IgD-negative memory B cell (primary cell): ENCODE measurements around the gene RBMS3. TPM values are rescaled to one million over a fixed set of nuclear protein-coding genes. Genes with fewer than 3 reads are reported as not detected.

Source experiments
- H3K27ac Mint-ChIP-seq, 3 donors: one replicate each; pipeline ENCODE4 v1.8.0; 2020 to 2022; ENCODE audit warnings: mild to moderate bottlenecking in 3 of 3, mixed read lengths in 3 of 3, moderate library complexity in 1 of 3
- H3K27me3 Mint-ChIP-seq: one replicate; pipeline ENCODE4 v1.8.0; 2021; ENCODE audit warnings: mixed read lengths
- H3K36me3 Mint-ChIP-seq: one replicate; pipeline ENCODE4 v1.8.0; 2020; ENCODE audit warnings: mild to moderate bottlenecking, mixed read lengths
- H3K4me1 Mint-ChIP-seq, 3 donors: one replicate each; pipeline ENCODE4 v1.8.0; 2020 to 2022; ENCODE audit warnings: mixed read lengths in 3 of 3, mild to moderate bottlenecking in 1 of 3
- H3K4me3 Mint-ChIP-seq, 4 donors: one replicate each; pipeline ENCODE4 v1.8.0; 2020 to 2022; ENCODE audit warnings: mild to moderate bottlenecking in 4 of 4, mixed read lengths in 4 of 4, moderate library complexity in 3 of 4
- H3K9me3 Mint-ChIP-seq, 3 donors: one replicate each; pipeline ENCODE4 v1.8.0; 2020 to 2021; ENCODE audit warnings: mixed read lengths in 3 of 3, mild to moderate bottlenecking in 1 of 3
- polyA plus RNA-seq: library from polyadenylated mRNA; unstranded; fragments of 300-500 nt; fragmentation: Illumina TruSeq; gene quantifications from one replicate; pipeline ENCODE4 v1.2.3, GENCODE V29; 2021

The RBMS3 gene
- polyA plus RNA-seq, 1 donor from 2014 or later = not detected

GRCh38 chr3:29585368-29585767 is 304.5 kb downstream of the RBMS3 start:
- no peaks in the 10 kb centered on the region for H3K27me3 Mint-ChIP-seq
- no peak overlapping the region for H3K27ac Mint-ChIP-seq
- H3K36me3 Mint-ChIP-seq = no peaks in the 10 kb centered on the region
- H3K9me3 Mint-ChIP-seq = peaks cover 0 to 5% (median 0%) of the 10 kb centered on the region in 3 donors
- H3K4me3 Mint-ChIP-seq = no peak overlapping the region
- H3K4me1 Mint-ChIP-seq = no peaks in the 10 kb centered on the region

GRCh38 chr3:29587340-29587739 is 306.5 kb downstream of the RBMS3 start:
- Mint-ChIP-seq H3K4me1 (no peaks in the 10 kb centered on the region), H3K27ac (no peak overlapping the region), H3K4me3 (no peak overlapping the region), H3K36me3 (no peaks in the 10 kb centered on the region), H3K9me3 (peaks cover 0 to 5% (median 4%) of the 10 kb centered on the region in 3 donors), H3K27me3 (no peaks in the 10 kb centered on the region)

GRCh38 chr3:29590012-29590411 is 309.1 kb downstream of the RBMS3 start:
- H3K27me3 Mint-ChIP-seq = no peaks in the 10 kb centered on the region
- H3K4me1 Mint-ChIP-seq = no peaks in the 10 kb centered on the region
- no peak overlapping the region for H3K27ac Mint-ChIP-seq
- H3K9me3 Mint-ChIP-seq = peaks cover 0 to 5% (median 4%) of the 10 kb centered on the region in 3 donors
- H3K36me3 Mint-ChIP-seq = no peaks in the 10 kb centered on the region
- no peak overlapping the region for H3K4me3 Mint-ChIP-seq

- Mint-ChIP-seq H3K4me3 (no peak overlapping the region), H3K36me3 (no peaks in the 10 kb centered on the region), H3K27ac (no peak overlapping the region), H3K9me3 (peaks cover 0 to 5% (median 4%) of the 10 kb centered on the region in 3 donors), H3K27me3 (no peaks in the 10 kb centered on the region), H3K4me1 (no peaks in the 10 kb centered on the region)
Measured at GRCh38 chr3:29590461-29590860, 309.6 kb downstream of the RBMS3 start.

- H3K9me3 Mint-ChIP-seq = peaks cover 0 to 5% (median 4%) of the 10 kb centered on the region in 3 donors
- no peaks in the 10 kb centered on the region for H3K27me3 Mint-ChIP-seq
- H3K4me3 Mint-ChIP-seq = no peak overlapping the region
- H3K4me1 Mint-ChIP-seq = no peaks in the 10 kb centered on the region
- no peak overlapping the region for H3K27ac Mint-ChIP-seq
- no peaks in the 10 kb centered on the region for H3K36me3 Mint-ChIP-seq
Measured at GRCh38 chr3:29591579-29591978, 310.7 kb downstream of the RBMS3 start.

GRCh38 chr3:29593802-29594201 is 312.9 kb downstream of the RBMS3 start:
- H3K27me3 Mint-ChIP-seq = no peaks in the 10 kb centered on the region
- no peaks in the 10 kb centered on the region for H3K36me3 Mint-ChIP-seq
- no peak overlapping the region for H3K27ac Mint-ChIP-seq
- H3K9me3 Mint-ChIP-seq = peaks cover 0 to 5% (median 5%) of the 10 kb centered on the region in 3 donors
- H3K4me3 Mint-ChIP-seq = no peak overlapping the region
- no peaks in the 10 kb centered on the region for H3K4me1 Mint-ChIP-seq

- no peaks in the 10 kb centered on the region for H3K36me3 Mint-ChIP-seq
- H3K27ac Mint-ChIP-seq = no peak overlapping the region
- H3K4me1 Mint-ChIP-seq = no peaks in the 10 kb centered on the region
- H3K9me3 Mint-ChIP-seq = peaks cover 0 to 7% (median under 1%) of the 10 kb centered on the region in 3 donors
- no peaks in the 10 kb centered on the region for H3K27me3 Mint-ChIP-seq
- H3K4me3 Mint-ChIP-seq = no peak overlapping the region
Measured at GRCh38 chr3:29594261-29594660, 313.4 kb downstream of the RBMS3 start.

- Mint-ChIP-seq H3K27me3 (no peaks in the 10 kb centered on the region), H3K27ac (no peak overlapping the region)
Measured at GRCh38 chr3:29597376-29598008, 316.6 kb downstream of the RBMS3 start.

GRCh38 chr3:29601861-29602585 is 321.2 kb downstream of the RBMS3 start:
- Mint-ChIP-seq H3K4me1 (no peaks in the 10 kb centered on the region), H3K4me3 (no peak overlapping the region), H3K36me3 (no peaks in the 10 kb centered on the region), H3K9me3 (peaks cover 2 to 4% (median 3%) of the 10 kb centered on the region in 3 donors), H3K27ac (no peak overlapping the region), H3K27me3 (no peaks in the 10 kb centered on the region)

More at GRCh38 chr3:29597376-29598008, 316.6 kb downstream of the RBMS3 start:
- Mint-ChIP-seq H3K36me3 (no peaks in the 10 kb centered on the region), H3K9me3 (peaks cover 0 to 3% (median 0%) of the 10 kb centered on the region in 3 donors), H3K4me1 (no peaks in the 10 kb centered on the region), H3K4me3 (no peak overlapping the region)

GRCh38 chr3:29605845-29606244 is 325.0 kb downstream of the RBMS3 start:
- Mint-ChIP-seq H3K4me1 (no peaks in the 10 kb centered on the region), H3K36me3 (no peaks in the 10 kb centered on the region), H3K27me3 (no peaks in the 10 kb centered on the region), H3K9me3 (peaks cover 0 to 4% (median 2%) of the 10 kb centered on the region in 3 donors), H3K4me3 (no peak overlapping the region), H3K27ac (no peak overlapping the region)

GRCh38 chr3:29606416-29606815 is 325.5 kb downstream of the RBMS3 start:
- H3K27ac Mint-ChIP-seq = no peak overlapping the region
- H3K27me3 Mint-ChIP-seq = no peaks in the 10 kb centered on the region
- no peak overlapping the region for H3K4me3 Mint-ChIP-seq
- no peaks in the 10 kb centered on the region for H3K4me1 Mint-ChIP-seq
- peaks cover 0 to 6% (median 2%) of the 10 kb centered on the region in 3 donors for H3K9me3 Mint-ChIP-seq
- H3K36me3 Mint-ChIP-seq = no peaks in the 10 kb centered on the region

- no peaks in the 10 kb centered on the region for H3K4me1 Mint-ChIP-seq
- H3K27ac Mint-ChIP-seq = no peak overlapping the region
- no peak overlapping the region for H3K4me3 Mint-ChIP-seq
- H3K9me3 Mint-ChIP-seq = peaks cover 0 to 6% (median 2%) of the 10 kb centered on the region in 3 donors
- H3K27me3 Mint-ChIP-seq = no peaks in the 10 kb centered on the region
- no peaks in the 10 kb centered on the region for H3K36me3 Mint-ChIP-seq
Measured at GRCh38 chr3:29608414-29609327, 327.8 kb downstream of the RBMS3 start.

- Mint-ChIP-seq H3K4me1 (no peaks in the 10 kb centered on the region), H3K27me3 (no peaks in the 10 kb centered on the region), H3K27ac (no peak overlapping the region), H3K36me3 (no peaks in the 10 kb centered on the region), H3K9me3 (peaks cover 0 to 6% (median 2%) of the 10 kb centered on the region in 3 donors), H3K4me3 (no peak overlapping the region)
Measured at GRCh38 chr3:29609328-29609811, 328.5 kb downstream of the RBMS3 start.

- Mint-ChIP-seq H3K4me1 (peaks cover 0 to 1% (median 0%) of the 10 kb centered on the region in 3 donors), H3K9me3 (peaks cover 0 to 2% (median 0%) of the 10 kb centered on the region in 3 donors), H3K36me3 (no peaks in the 10 kb centered on the region), H3K4me3 (no peak overlapping the region), H3K27me3 (no peaks in the 10 kb centered on the region), H3K27ac (no peak overlapping the region)
Measured at GRCh38 chr3:29610781-29611180, 329.9 kb downstream of the RBMS3 start.

- no peaks in the 10 kb centered on the region for H3K36me3 Mint-ChIP-seq
- peaks cover 0 to 2% (median 0%) of the 10 kb centered on the region in 3 donors for H3K9me3 Mint-ChIP-seq
- H3K4me3 Mint-ChIP-seq = no peak overlapping the region
- H3K27me3 Mint-ChIP-seq = no peaks in the 10 kb centered on the region
- H3K27ac Mint-ChIP-seq = no peak overlapping the region
- H3K4me1 Mint-ChIP-seq = peaks cover 0 to 2% (median 0%) of the 10 kb centered on the region in 3 donors
Measured at GRCh38 chr3:29611252-29611651, 330.4 kb downstream of the RBMS3 start.
